Measurements from ENCODE around the gene MACROD2.

The MACROD2 gene

DNA sequence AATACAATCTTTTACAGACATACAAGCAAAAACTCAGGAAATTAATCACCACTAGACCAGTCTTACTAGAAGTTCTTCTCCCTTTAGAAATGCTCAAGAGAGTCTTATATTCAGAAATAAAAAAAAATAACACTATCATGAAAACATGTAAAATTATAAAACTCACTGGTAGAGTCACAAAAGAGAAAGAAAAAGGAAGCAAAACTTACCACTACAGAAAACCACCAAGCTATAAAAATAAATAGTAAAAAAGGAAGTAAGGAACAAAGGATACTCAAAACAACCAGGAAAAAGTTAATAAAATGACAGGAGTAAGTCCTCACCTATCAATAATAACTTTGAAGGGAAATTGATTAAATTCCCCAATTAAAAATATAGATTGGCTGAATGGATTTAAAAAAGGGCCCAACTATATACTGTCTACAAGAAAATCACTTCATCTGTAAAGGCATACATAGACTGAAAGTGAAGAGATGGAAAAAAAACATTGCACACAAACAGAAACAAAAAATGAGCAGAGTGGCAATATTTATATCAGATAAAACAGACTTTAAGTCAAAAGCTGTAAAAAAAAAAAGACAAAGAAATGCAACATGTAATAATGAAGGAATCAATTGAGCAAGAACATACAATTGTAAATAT is 2088.4 kb downstream of the MACROD2 start:
- no peaks in the 10 kb centered on the region for H3K9me3 ChIP-seq
- H3K36me3 ChIP-seq, result no peaks in the 10 kb centered on the region
- no peaks in the 10 kb centered on the region for H3K27me3 ChIP-seq
- no peak for DNase-seq
- H3K4me1 ChIP-seq, result peaks cover 7% of the 10 kb centered on the region
- TF ChIP-seq CTCF (IDR thresholded peaks at IDR 0.05; ENCODE audit: low read depth, low read length), result no peak
- H3K4me3 ChIP-seq (ENCODE audit: low read depth, low read length), result no peak overlapping the region

GRCh38 chr20:16095226-16095625 is 2099.9 kb downstream of the MACROD2 start:
- Histone ChIP-seq H3K4me3 (ENCODE audit: low read depth, low read length) (no peak overlapping the region), H3K27me3 (no peaks in the 10 kb centered on the region), H3K9me3 (no peaks in the 10 kb centered on the region), H3K4me1 (peaks cover 13% of the 10 kb centered on the region), H3K36me3 (no peaks in the 10 kb centered on the region)
- TF ChIP-seq CTCF (IDR thresholded peaks at IDR 0.05; ENCODE audit: low read depth, low read length), result no peak
- DNase-seq, result no peak

- H3K27me3 ChIP-seq, result no peaks in the 10 kb centered on the region
- no peak for TF ChIP-seq CTCF (IDR thresholded peaks at IDR 0.05; ENCODE audit: low read depth, low read length)
- H3K36me3 ChIP-seq, result no peaks in the 10 kb centered on the region
- no peak overlapping the region for H3K4me3 ChIP-seq (ENCODE audit: low read depth, low read length)
- DNase-seq, result no peak
- no peaks in the 10 kb centered on the region for H3K9me3 ChIP-seq
- peaks cover 13% of the 10 kb centered on the region for H3K4me1 ChIP-seq
These were observed 2101.5 kb downstream of the MACROD2 start for GRCh38 chr20:16096756-16097326.

- no peak for TF ChIP-seq CTCF (IDR thresholded peaks at IDR 0.05; ENCODE audit: low read depth, low read length)
- no peak for DNase-seq
- H3K4me1 ChIP-seq, result peaks cover 13% of the 10 kb centered on the region
- H3K36me3 ChIP-seq, result no peaks in the 10 kb centered on the region
- no peak overlapping the region for H3K4me3 ChIP-seq (ENCODE audit: low read depth, low read length)
- H3K9me3 ChIP-seq, result no peaks in the 10 kb centered on the region
- H3K27me3 ChIP-seq, result no peaks in the 10 kb centered on the region
These were observed 2102.5 kb downstream of the MACROD2 start for GRCh38 chr20:16097788-16098187.

DNA sequence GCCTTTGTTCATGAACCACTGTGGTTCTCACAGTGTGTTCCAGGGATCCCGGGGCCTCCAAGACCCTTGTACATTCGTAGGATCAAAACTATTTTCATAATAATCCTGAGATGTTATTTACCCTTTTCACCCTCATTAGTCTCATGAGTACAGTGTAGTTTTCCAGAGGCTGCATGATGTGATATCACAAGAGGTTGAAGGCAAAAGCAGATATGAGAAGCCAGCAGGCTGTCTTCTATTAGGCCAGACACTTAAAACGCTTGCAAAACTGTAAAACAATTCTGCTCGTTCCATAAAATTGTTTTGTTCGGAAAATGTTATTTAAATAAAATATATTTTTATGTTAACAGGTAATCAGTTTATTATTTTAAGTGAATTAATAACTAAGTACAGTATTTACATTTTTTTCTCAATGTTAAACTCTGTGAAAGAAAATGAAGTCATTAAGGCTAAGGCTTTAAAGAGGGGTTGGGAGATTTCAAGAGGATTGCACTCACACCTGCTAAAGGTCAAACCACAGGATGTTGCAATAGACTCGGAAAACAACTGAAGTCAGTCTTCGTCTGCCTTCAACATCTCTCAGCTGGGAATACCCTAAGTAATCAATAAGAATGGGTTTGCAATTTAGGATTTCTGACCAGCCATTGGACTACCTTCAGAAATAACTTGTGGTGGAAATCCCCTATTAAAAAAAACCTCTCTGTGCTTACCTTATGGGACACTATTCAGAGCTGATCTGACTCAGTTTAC is 2103.7 kb downstream of the MACROD2 start:
- H3K9me3 ChIP-seq, result no peaks in the 10 kb centered on the region
- H3K27me3 ChIP-seq, result no peaks in the 10 kb centered on the region
- H3K36me3 ChIP-seq, result no peaks in the 10 kb centered on the region
- DNase-seq, result no peak
- peaks cover 8% of the 10 kb centered on the region for H3K4me1 ChIP-seq
- no peak overlapping the region for H3K4me3 ChIP-seq (ENCODE audit: low read depth, low read length)
- TF ChIP-seq CTCF (IDR thresholded peaks at IDR 0.05; ENCODE audit: low read depth, low read length), result no peak

DNA sequence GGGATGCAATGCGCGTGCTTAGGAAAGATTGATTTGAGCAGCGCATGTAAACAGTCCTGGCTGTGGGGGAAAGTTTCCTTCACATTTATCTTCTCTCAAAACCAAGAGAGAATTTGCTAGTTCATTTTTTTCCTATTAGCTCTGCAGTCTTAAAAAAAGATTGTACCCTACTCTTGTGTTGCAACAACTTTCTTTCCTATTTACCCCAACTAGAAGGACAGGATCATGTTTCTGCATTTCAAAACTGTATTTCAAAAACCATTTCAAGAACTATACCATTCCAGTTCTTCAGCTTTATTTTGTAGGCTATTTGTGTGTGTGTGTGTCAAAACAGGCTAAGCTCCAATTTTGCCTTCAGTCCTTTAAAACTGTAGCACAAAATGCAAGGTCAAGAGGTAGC is 2104.8 kb downstream of the MACROD2 start:
- no peak for DNase-seq
- TF ChIP-seq CTCF (IDR thresholded peaks at IDR 0.05; ENCODE audit: low read depth, low read length), result no peak
- no peaks in the 10 kb centered on the region for H3K9me3 ChIP-seq
- no peaks in the 10 kb centered on the region for H3K36me3 ChIP-seq
- H3K27me3 ChIP-seq, result no peaks in the 10 kb centered on the region
- no peak overlapping the region for H3K4me3 ChIP-seq (ENCODE audit: low read depth, low read length)
- H3K4me1 ChIP-seq, result peaks cover 14% of the 10 kb centered on the region
